OCI-LY7 (cell line): Measurements from ENCODE around the gene LPIN3. TPM values are rescaled to one million over a fixed set of nuclear protein-coding genes. Genes with fewer than 3 reads are reported as not detected.
A peak's percentile ranks its signal among the peaks of the same experiment; 100 is the strongest.

Experiments
- BruUV-seq: library from RNA; stranded (reverse); fragments of 400-500 nt; replicated peaks from 2 replicates; lab custom pipeline; 2021; lab: Mats Ljungman, UMichigan
- CTCF ChIA-PET: fragments of 300-600 bp; sonication (Branson Sonifier 250); formaldehyde crosslinking; loops from one replicate; lab custom pipeline; 2022; ENCODE audit warnings: antibody characterized with exemption; ENCODE audit not compliant: unreplicated experiment; lab: Charles Lee
- POLR2A ChIA-PET: fragments of 300-600 bp; sonication (Branson Sonifier 250); formaldehyde crosslinking; loops from one replicate; lab custom pipeline; 2022; ENCODE audit warnings: antibody characterized with exemption; lab: Charles Lee
- DNase-seq: peaks from one replicate; pipeline ENCODE4 v3.0.0-alpha.2; 2015; ENCODE audit warnings: low spot score
- H2AFZ ChIP-seq: fragments of 200-600 bp; sonication (generic), shearing (Covaris generic); 2 replicates; pipeline ENCODE4 v1.6.1; 2014; ENCODE audit warnings: mild to moderate bottlenecking, antibody characterized with exemption, low read length, moderate library complexity
- H3K27ac ChIP-seq: fragments of 200-600 bp; sonication (generic); 2 replicates; pipeline ENCODE4 v1.5.1; 2014; ENCODE audit warnings: mixed run types, low read depth, mild to moderate bottlenecking, moderate library complexity, low read length, inconsistent platforms; ENCODE audit not compliant: poor library complexity, severe bottlenecking
- H3K36me3 ChIP-seq: fragments of 200-600 bp; sonication (generic); 2 replicates; pipeline ENCODE4 v1.6.1; 2014; ENCODE audit warnings: mild to moderate bottlenecking, antibody characterized with exemption, low read length, moderate library complexity, mixed read lengths; ENCODE audit not compliant: insufficient read depth
- H3K4me1 ChIP-seq: fragments of 200-600 bp; sonication (generic); 2 replicates; pipeline ENCODE4 v1.5.1; 2014; ENCODE audit warnings: mild to moderate bottlenecking, low read length; ENCODE audit not compliant: insufficient read depth, poor library complexity, severe bottlenecking
- H3K4me2 ChIP-seq: fragments of 200-600 bp; sonication (generic); 2 replicates; pipeline ENCODE4 v1.6.1; 2014; ENCODE audit warnings: mild to moderate bottlenecking, low read length
- H3K4me3 ChIP-seq: fragments of 200-600 bp; sonication (generic); 2 replicates; pipeline ENCODE4 v1.5.1; 2014; ENCODE audit warnings: mild to moderate bottlenecking, low read depth, low read length; ENCODE audit not compliant: poor library complexity, severe bottlenecking
- H3K79me2 ChIP-seq: fragments of 200-600 bp; sonication (generic); 2 replicates; pipeline ENCODE4 v1.6.1; 2016; ENCODE audit warnings: low read depth, mild to moderate bottlenecking, low read length, moderate library complexity, mixed read lengths; ENCODE audit not compliant: insufficient read depth
- H3K9me2 ChIP-seq: fragments of 200-600 bp; sonication (generic); 2 replicates; pipeline ENCODE4 v1.6.1; 2016; ENCODE audit warnings: mild to moderate bottlenecking, low read length, mixed read lengths; ENCODE audit not compliant: insufficient read depth
- H3K9me3 ChIP-seq: fragments of 200-600 bp; sonication (generic); 2 replicates; pipeline ENCODE4 v1.6.1; 2014; ENCODE audit warnings: mild to moderate bottlenecking, mixed run types, low read length, mixed read lengths
- H4K20me1 ChIP-seq: fragments of 200-600 bp; sonication (generic); 2 replicates; pipeline ENCODE4 v1.6.1; 2014; ENCODE audit warnings: mild to moderate bottlenecking, antibody characterized with exemption, low read length, moderate library complexity, mixed read lengths; ENCODE audit not compliant: insufficient read depth
- CTCF ChIP-seq: fragments of 200-600 bp; sonication (generic); conservative IDR thresholded peaks from 2 replicates; pipeline ENCODE4 v1.5.1; 2014; ENCODE audit warnings: mild to moderate bottlenecking, antibody characterized with exemption, low read length, moderate library complexity, mixed read lengths
- EZH2phosphoT487 ChIP-seq: fragments of 200-600 bp; sonication (generic); IDR thresholded peaks from 2 replicates; pipeline ENCODE4 v1.6.1; 2018; ENCODE audit warnings: low read depth, borderline replicate concordance, mild to moderate bottlenecking, mixed run types, antibody characterized with exemption, low read length, moderate library complexity, mixed read lengths
- intact Hi-C: fragments of 100-400 bp; cut with micrococcal nuclease; formaldehyde crosslinking; loops from one replicate; pipeline ENCODE4 v1.10.0; 2022; ENCODE audit not compliant: unreplicated experiment
- total RNA-seq, 2 experiments: library from RNA; depleted of rRNA in 1 of 2; stranded (reverse); fragments of >200 nt in 1 of 2; shearing (Covaris generic) in 1 of 2; gene quantifications; 2 replicates each; pipeline ENCODE4 v1.2.3, GENCODE V29; 2014 to 2022

LPIN3 gene
- total RNA-seq, 2 experiments from 2014 or later: 0.19 to 2.1 TPM

GRCh38 chr20:41316602-41317545 is 23.7 kb upstream of the LPIN3 start:
- POLR2A ChIA-PET: interaction anchor here (1.4 kb wide), 1 partner anchor 10 kb away, joined by 3 read pairs; no protein-coding TSS in a partner anchor
- peak overlapping the region; percentile 59 for H3K27ac ChIP-seq
- H3K79me2 ChIP-seq: peaks cover 14% of the 10 kb centered on the region; the same call in 1 of the 2 replicates
- no peaks in the 10 kb centered on the region; the same call in 1 of the 2 replicates for H3K36me3 ChIP-seq
- no peak for TF ChIP-seq EZH2phosphoT487
- TF ChIP-seq CTCF: no peak
- peak; percentile 73 for DNase-seq
- no peaks in the 10 kb centered on the region for H3K9me2 ChIP-seq
- peaks cover 20% of the 10 kb centered on the region for H3K4me1 ChIP-seq
- CTCF ChIA-PET: no interaction called here
- H3K9me3 ChIP-seq: no peaks in the 10 kb centered on the region
- intact Hi-C loops: no loop called here
- H4K20me1 ChIP-seq: no peaks in the 10 kb centered on the region
- peak overlapping the region; percentile 91 for H3K4me3 ChIP-seq
- BruUV-seq: no TSS peak
- H3K4me2 ChIP-seq: peak overlapping the region; percentile 93
- H2AFZ ChIP-seq: peak overlapping the region; percentile 70

GRCh38 chr20:41317546-41318270 is 22.9 kb upstream of the LPIN3 start, which contains the start of gene ZHX3:
Gene ZHX3, minus strand, starts transcription at chr20:41317731. Its CDS starts 112,815 bp downstream, at chr20:41204916.
- peak within 1 kb of the TSS; percentile 91 for H3K4me3 ChIP-seq
- CTCF ChIA-PET: no interaction called here
- peaks cover 20% of the 10 kb centered on the region for H3K4me1 ChIP-seq
- peaks cover 14% of the 10 kb centered on the region; the same call in 1 of the 2 replicates for H3K79me2 ChIP-seq
- H3K4me2 ChIP-seq: peak within 1 kb of the TSS; percentile 93
- DNase-seq: peak; percentile 99
- peak within 1 kb of the TSS; percentile 59 for H3K27ac ChIP-seq
- H4K20me1 ChIP-seq: no peaks in the 10 kb centered on the region
- intact Hi-C loops: loop anchor here (1.0 kb wide), 1 partner anchor 182 kb away; no protein-coding TSS in a partner anchor
- peak within 1 kb of the TSS; percentile 94 for H2AFZ ChIP-seq
- no TSS peak for BruUV-seq
- H3K36me3 ChIP-seq: no peaks in the 10 kb centered on the region
- H3K9me2 ChIP-seq: no peaks in the 10 kb centered on the region
- POLR2A ChIA-PET: interaction anchor here (1.0 to 1.4 kb wide), 3 partner anchors 9 to 12 kb away, joined by 3 to 5 read pairs (median 3); no protein-coding TSS in a partner anchor
- H3K9me3 ChIP-seq: no peaks in the 10 kb centered on the region
- TF ChIP-seq EZH2phosphoT487 (no peak), CTCF (no peak)
